HG02884 (cell line): Measurements from ENCODE around the gene KIF16B.
"Not testable (repeated sequence)": the region's sequence is repeated elsewhere in the genome, so short reads cannot be mapped to it uniquely, and the experiment has no call there.

Experiments
- ATAC-seq: cut with Tn5 transposase; IDR thresholded peaks from one replicate; pipeline ENCODE4 v1.9.1; 2021; ENCODE audit warnings: mild to moderate bottlenecking, moderate library complexity; ENCODE audit not compliant: unreplicated experiment

The KIF16B gene

DNA sequence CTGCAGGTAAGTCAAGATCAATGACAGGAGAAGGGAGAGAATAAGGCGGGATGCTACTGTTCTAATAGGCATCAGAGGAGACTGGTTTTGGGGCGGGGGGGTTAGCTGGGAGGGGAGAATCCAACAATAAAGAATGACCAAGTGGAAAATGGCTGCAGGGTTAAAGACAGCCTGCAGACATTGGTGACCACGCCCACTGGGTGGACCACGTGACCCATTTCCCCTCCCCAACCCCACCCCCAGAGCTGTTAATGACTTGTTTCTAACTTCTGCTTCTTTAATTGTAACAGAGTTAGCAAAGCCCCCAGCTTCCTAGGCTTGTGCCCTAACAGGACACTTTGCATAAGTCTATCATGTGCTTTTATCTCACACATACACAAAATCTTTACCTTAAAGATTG lies 344.5 kb downstream of the KIF16B start:
- no peak for ATAC-seq

DNA sequence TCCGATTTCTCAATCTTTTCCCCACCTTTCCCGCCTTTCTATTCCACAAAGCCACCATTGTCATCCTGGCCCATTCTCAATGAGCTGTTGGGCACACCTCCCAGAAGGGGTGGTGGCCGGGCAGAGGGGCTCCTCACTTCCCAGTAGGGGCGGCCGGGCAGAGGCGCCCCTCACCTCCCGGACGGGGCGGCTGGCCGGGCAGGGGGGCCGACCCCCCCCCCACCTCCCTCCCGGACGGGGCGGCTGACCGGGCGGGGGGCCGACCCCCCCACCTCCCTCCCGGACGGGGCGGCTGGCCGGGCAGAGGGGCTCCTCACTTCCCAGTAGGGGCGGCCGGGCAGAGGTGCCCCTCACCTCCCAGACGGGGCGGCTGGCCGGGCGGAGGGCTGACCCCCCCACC lies 346.3 kb downstream of the KIF16B start:
- not testable (repeated sequence) for ATAC-seq

DNA sequence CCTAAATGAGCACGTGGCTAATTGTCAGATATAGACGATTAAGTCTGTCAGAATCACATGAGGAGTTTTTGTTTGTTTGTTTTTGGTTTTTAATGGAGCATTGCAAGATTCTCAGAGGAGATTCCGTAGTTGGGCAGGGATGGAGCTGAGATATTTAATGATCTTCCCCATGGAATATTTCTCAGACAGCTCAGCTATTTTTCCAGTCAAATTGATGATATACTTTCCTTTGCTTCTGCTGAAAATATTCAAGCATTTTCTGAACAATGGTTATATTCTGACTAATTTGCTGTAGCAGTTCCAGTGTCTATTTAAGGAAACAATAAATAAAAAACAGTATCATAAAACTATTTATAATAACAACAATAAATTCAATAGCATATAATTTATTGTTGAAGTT lies 348.4 kb downstream of the KIF16B start:
- ATAC-seq = no peak

DNA sequence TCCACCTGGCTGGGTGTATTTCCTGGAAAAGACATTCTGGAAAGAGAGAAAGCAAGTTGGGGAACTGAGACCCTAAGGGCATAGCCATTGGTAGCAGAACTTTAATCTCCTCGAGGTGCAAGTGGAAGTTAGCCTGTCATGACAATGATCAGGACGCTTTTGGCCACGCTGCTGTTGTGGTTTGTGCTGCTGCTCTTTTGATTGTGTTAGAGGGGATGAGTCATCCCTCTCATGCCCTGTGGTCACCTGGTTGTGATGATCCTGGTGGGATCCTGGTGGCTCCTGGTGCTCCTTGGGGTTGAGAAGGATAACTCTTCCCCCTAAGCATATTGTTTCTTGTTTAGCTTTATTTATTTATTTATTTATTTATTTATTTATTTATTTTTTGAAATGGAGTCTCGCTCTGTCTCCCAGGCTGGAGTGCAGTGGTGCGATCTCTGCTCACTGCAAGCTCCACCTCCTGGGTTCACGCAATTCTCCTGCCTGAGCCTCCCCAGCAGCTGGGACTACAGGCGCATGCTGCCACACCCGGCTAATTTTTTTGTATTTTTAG lies 350.3 kb downstream of the KIF16B start:
- ATAC-seq = no peak
